ENCODE data around the gene R3HDM4. TPM values are rescaled to one million over a fixed set of nuclear protein-coding genes. Genes with fewer than 3 reads are reported as not detected.

Gene R3HDM4
- total RNA-seq, 1 experiment from 2014 or later: 54.0 TPM

- CTCF ChIA-PET: no interaction called here
- Mint-ChIP-seq H3K4me3 (ENCODE audit: low read depth, unreplicated experiment) (no peak overlapping the region), H3K27ac (ENCODE audit: unreplicated experiment) (peak overlapping the region; percentile 21), H3K27me3 (ENCODE audit: unreplicated experiment) (peaks cover 33% of the 10 kb centered on the region), H3K9me3 (ENCODE audit: low read depth, unreplicated experiment) (no peaks in the 10 kb centered on the region), H3K4me1 (ENCODE audit: low read depth, unreplicated experiment) (peaks cover 26% of the 10 kb centered on the region), H3K36me3 (ENCODE audit: insufficient read depth, unreplicated experiment) (peaks cover 13% of the 10 kb centered on the region)
- no peak for TF ChIP-seq CTCF (IDR thresholded peaks at IDR 0.05; ENCODE audit: unreplicated experiment)
- DNase-seq: peak; percentile 86
- no TSS peak for BruUV-seq (replicated peaks)
- intact Hi-C loops (cut with micrococcal nuclease; ENCODE audit: unreplicated experiment): no loop called here
Observed at GRCh38 chr19:940591-941291, 27.7 kb upstream of the R3HDM4 start.

GRCh38 chr19:939922-940321, 26.9 kb upstream of the R3HDM4 start:
- Mint-ChIP-seq H3K27ac (ENCODE audit: unreplicated experiment) (peak overlapping the region; percentile 21), H3K36me3 (ENCODE audit: insufficient read depth, unreplicated experiment) (peaks cover 7% of the 10 kb centered on the region), H3K4me3 (ENCODE audit: low read depth, unreplicated experiment) (no peak overlapping the region), H3K27me3 (ENCODE audit: unreplicated experiment) (peaks cover 25% of the 10 kb centered on the region), H3K9me3 (ENCODE audit: low read depth, unreplicated experiment) (no peaks in the 10 kb centered on the region), H3K4me1 (ENCODE audit: low read depth, unreplicated experiment) (peaks cover 23% of the 10 kb centered on the region)
- no TSS peak for BruUV-seq (replicated peaks)
- CTCF ChIA-PET: interaction anchor here (0.7 kb wide), 1 partner anchor 16 kb away, joined by 3 read pairs; no protein-coding TSS in a partner anchor
- no peak for TF ChIP-seq CTCF (IDR thresholded peaks at IDR 0.05; ENCODE audit: unreplicated experiment)
- intact Hi-C loops (cut with micrococcal nuclease; ENCODE audit: unreplicated experiment): no loop called here
- no peak for DNase-seq

GRCh38 chr19:939439-939838, 26.4 kb upstream of the R3HDM4 start:
- Mint-ChIP-seq H3K36me3 (ENCODE audit: insufficient read depth, unreplicated experiment) (peaks cover 6% of the 10 kb centered on the region), H3K27ac (ENCODE audit: unreplicated experiment) (no peak overlapping the region), H3K4me1 (ENCODE audit: low read depth, unreplicated experiment) (peaks cover 18% of the 10 kb centered on the region), H3K4me3 (ENCODE audit: low read depth, unreplicated experiment) (no peak overlapping the region), H3K27me3 (ENCODE audit: unreplicated experiment) (peaks cover 21% of the 10 kb centered on the region), H3K9me3 (ENCODE audit: low read depth, unreplicated experiment) (no peaks in the 10 kb centered on the region)
- no peak for TF ChIP-seq CTCF (IDR thresholded peaks at IDR 0.05; ENCODE audit: unreplicated experiment)
- no peak for DNase-seq
- no TSS peak for BruUV-seq (replicated peaks)
- intact Hi-C loops (cut with micrococcal nuclease; ENCODE audit: unreplicated experiment): no loop called here
- CTCF ChIA-PET: interaction anchor here (0.7 kb wide), 2 partner anchors 17 to 159 kb away, joined by 3 read pairs; no protein-coding TSS in a partner anchor

DNA sequence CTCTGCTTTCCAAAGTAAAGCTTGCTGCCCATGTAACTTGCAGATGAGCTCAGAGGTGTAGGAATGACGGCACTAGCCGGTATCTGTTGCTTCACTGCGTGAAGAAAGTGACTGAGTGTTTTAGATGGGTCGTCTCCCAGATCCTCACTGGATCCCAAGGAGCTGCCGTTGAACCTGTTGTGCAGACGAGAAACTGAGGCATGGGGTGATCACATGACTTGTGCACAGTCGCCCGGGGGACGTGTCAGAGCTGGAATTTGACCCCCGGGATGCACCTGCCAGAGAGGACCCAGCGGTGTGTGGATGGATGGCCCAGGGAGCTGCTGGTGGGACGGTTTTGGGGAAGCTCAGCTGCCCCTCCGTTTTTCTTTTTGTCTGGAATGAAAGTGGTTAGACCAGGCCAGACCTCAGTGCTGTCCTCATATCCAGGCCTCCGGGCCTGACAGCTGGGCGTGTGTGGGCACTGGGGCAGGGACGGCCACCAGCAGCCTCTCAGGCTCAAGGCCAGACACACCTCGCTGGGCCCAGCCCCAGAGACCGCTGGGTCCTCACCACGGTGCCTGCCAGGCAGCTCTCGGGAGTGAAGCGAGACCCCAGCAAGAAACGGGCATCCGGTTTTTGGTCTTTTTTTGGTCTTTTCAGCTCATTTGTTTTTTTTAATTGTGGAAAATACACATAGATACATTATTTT, 25.4 kb upstream of the R3HDM4 start:
- BruUV-seq (replicated peaks): no TSS peak
- Mint-ChIP-seq H3K4me3 (ENCODE audit: low read depth, unreplicated experiment) (no peak overlapping the region), H3K9me3 (ENCODE audit: low read depth, unreplicated experiment) (no peaks in the 10 kb centered on the region), H3K36me3 (ENCODE audit: insufficient read depth, unreplicated experiment) (peaks cover 6% of the 10 kb centered on the region), H3K4me1 (ENCODE audit: low read depth, unreplicated experiment) (peaks cover 17% of the 10 kb centered on the region), H3K27ac (ENCODE audit: unreplicated experiment) (no peak overlapping the region), H3K27me3 (ENCODE audit: unreplicated experiment) (peaks cover 19% of the 10 kb centered on the region)
- TF ChIP-seq CTCF (IDR thresholded peaks at IDR 0.05; ENCODE audit: unreplicated experiment): no peak
- intact Hi-C loops (cut with micrococcal nuclease; ENCODE audit: unreplicated experiment): no loop called here
- CTCF ChIA-PET: interaction anchor here (0.7 kb wide), 1 partner anchor 158 kb away, joined by 3 read pairs; no protein-coding TSS in a partner anchor
- no peak for DNase-seq
